Activated naive CD4-positive, alpha-beta T cell treated with anti-CD3 and anti-CD28 coated beads, Interleukin-2, amount 50 U/mL, for 72 hours (primary cell): Measurements from ENCODE around the gene DACT3. TPM values are rescaled to one million over a fixed set of nuclear protein-coding genes. Genes with fewer than 3 reads are reported as not detected.

ENCODE experiments used
- ATAC-seq, 2 donors: fragments of 150-1000 bp; cut with Tn5 transposase; 2 replicates each; pipeline ENCODE4 v1.10.0; 2021; ENCODE audit warnings: mild to moderate bottlenecking in 2 of 2, moderate library complexity in 2 of 2
- DNase-seq, 2 donors: peaks; one replicate each; pipeline ENCODE4 v3.0.0; 2021 to 2022; ENCODE audit warnings: low spot score in 2 of 2
- H3K27ac Mint-ChIP-seq, 2 donors: one replicate each; pipeline ENCODE4 v1.8.0; 2022; ENCODE audit warnings: mild to moderate bottlenecking in 2 of 2, mixed read lengths in 2 of 2
- H3K36me3 Mint-ChIP-seq, 2 donors: one replicate each; pipeline ENCODE4 v1.8.0; 2022; ENCODE audit warnings: mixed read lengths in 2 of 2
- H3K9me3 Mint-ChIP-seq, 2 donors: one replicate each; pipeline ENCODE4 v1.8.0; 2022; ENCODE audit warnings: mixed read lengths in 2 of 2
- total RNA-seq, 2 donors: library from RNA; stranded (reverse); gene quantifications; one replicate each; pipeline ENCODE4 v1.2.3, GENCODE V29; 2022

Gene DACT3
- total RNA-seq, 2 donors from 2014 or later, result 1.9 to 25.9 TPM

GRCh38 chr19:46599716-46600373 lies 61.1 kb downstream of the DACT3 start:
- Mint-ChIP-seq H3K27ac (peak overlapping the region; percentile 100), H3K9me3 (peaks cover 0 to 12% of the 10 kb centered on the region in 2 donors), H3K36me3 (peaks cover 30 to 37% of the 10 kb centered on the region in 2 donors)
- DNase-seq (no peak), ATAC-seq (no peak)

- peak overlapping the region in 1 of 2 donors; percentile 51 for H3K27ac Mint-ChIP-seq
- peaks cover 28 to 36% of the 10 kb centered on the region in 2 donors for H3K36me3 Mint-ChIP-seq
- DNase-seq (no peak), ATAC-seq (no peak)
- peaks cover 0 to 12% of the 10 kb centered on the region in 2 donors for H3K9me3 Mint-ChIP-seq
Measured at GRCh38 chr19:46598372-46598917, 62.5 kb downstream of the DACT3 start.

Other genes starting within 250 kb of the DACT3 start
- gene CCDC8, start 247.6 kb downstream of the DACT3 start, total RNA-seq, result not detected
- not detected for gene PNMA8C, start 232.2 kb downstream of the DACT3 start, total RNA-seq
- not detected for gene PNMA8A, start 189.6 kb downstream of the DACT3 start, total RNA-seq
- gene PNMA8B, start 165.3 kb downstream of the DACT3 start, total RNA-seq, result under 1 TPM; 0.06 to 0.43 TPM
- gene CALM3, start 59.9 kb downstream of the DACT3 start, total RNA-seq, result 100 to 1,000 TPM; 413 to 615 TPM
- gene PTGIR, start 36.1 kb downstream of the DACT3 start, total RNA-seq, result 10 to 100 TPM; 14.7 to 38.0 TPM
- gene GNG8, start 25.0 kb downstream of the DACT3 start, total RNA-seq, result 10 to 100 TPM in 1 of 2 donors, 1 to 10 TPM in 1; 5.2 to 17.4 TPM
- gene PRKD2, start 55.9 kb upstream of the DACT3 start, total RNA-seq, result 100 to 1,000 TPM in 1 of 2 donors, 10 to 100 TPM in 1; 76.8 to 129 TPM
- 1 to 10 TPM; 2.8 to 9.7 TPM for gene FKRP, start 84.9 kb upstream of the DACT3 start, total RNA-seq
- 100 to 1,000 TPM in 1 of 2 donors, 10 to 100 TPM in 1; 67.3 to 117 TPM for gene STRN4, start 85.3 kb upstream of the DACT3 start, total RNA-seq
- 100 to 1,000 TPM in 1 of 2 donors, 10 to 100 TPM in 1; 99.3 to 159 TPM for gene SLC1A5, start 127.4 kb upstream of the DACT3 start, total RNA-seq
- gene AP2S1, start 189.7 kb upstream of the DACT3 start, total RNA-seq, result 100 to 1,000 TPM; 114 to 116 TPM
- 10 to 100 TPM; 20.7 to 24.3 TPM for gene ARHGAP35, start 199.8 kb upstream of the DACT3 start, total RNA-seq